Esophagus mucosa (tissue), 1 donor: ENCODE measurements around the gene ZNF692. TPM values are rescaled to one million over a fixed set of nuclear protein-coding genes. Genes with fewer than 3 reads are reported as not detected.
A peak's percentile ranks its signal among the peaks of the same experiment; 100 is the strongest.
"Not testable (repeated sequence)": the region's sequence is repeated elsewhere in the genome, so short reads cannot be mapped to it uniquely, and the experiment has no call there.

ENCODE experiments used
- ATAC-seq: fragments of 200-7000 bp; cut with Tn5 transposase; one replicate; pipeline ENCODE4 v1.9.1; 2020
- total RNA-seq: library from RNA; stranded (reverse); gene quantifications from one replicate; pipeline ENCODE4 v1.2.4, GENCODE V29; 2023
- donor health status: DM: yes; HTN: yes; CAD: no.

Gene ZNF692
- 16.6 TPM for total RNA-seq

- ATAC-seq: peak; percentile 96
These were observed at the start of gene ZNF692 for GRCh38 chr1:248858891-248859889. TSS of gene ZNF692 (minus strand) at chr1:248859085. CDS start at chr1:248858309, 776 bp downstream.

- ATAC-seq: no peak
These were observed 48.1 kb upstream of the ZNF692 start for GRCh38 chr1:248906753-248907661.

- peak; percentile 94 for ATAC-seq
These were observed 47.3 kb upstream of the ZNF692 start, which contains the start of gene PGBD2 for GRCh38 chr1:248906009-248906752. TSS of gene PGBD2 (plus strand) at chr1:248906235. CDS start at chr1:248913863, 7,628 bp downstream.

- no peak for ATAC-seq
These were observed 46.8 kb upstream of the ZNF692 start for GRCh38 chr1:248905662-248906008.

- ATAC-seq: no peak
These were observed 45.7 kb upstream of the ZNF692 start for GRCh38 chr1:248904437-248905216.

GRCh38 chr1:248901578-248901977 lies 42.7 kb upstream of the ZNF692 start:
- ATAC-seq: no peak

GRCh38 chr1:248900637-248901036 lies 41.8 kb upstream of the ZNF692 start:
- ATAC-seq: no peak

GRCh38 chr1:248897412-248898337 lies 38.8 kb upstream of the ZNF692 start:
- peak; percentile 22 for ATAC-seq

- no peak for ATAC-seq
These were observed 36.0 kb upstream of the ZNF692 start for GRCh38 chr1:248894837-248895236.

- ATAC-seq: no peak
These were observed 33.7 kb upstream of the ZNF692 start for GRCh38 chr1:248892590-248892989.

GRCh38 chr1:248891758-248892157 lies 32.9 kb upstream of the ZNF692 start:
- ATAC-seq: no peak

- ATAC-seq: no peak
These were observed 31.9 kb upstream of the ZNF692 start for GRCh38 chr1:248890549-248891498.

GRCh38 chr1:248889914-248890243 lies 31.0 kb upstream of the ZNF692 start:
- ATAC-seq: not testable (repeated sequence)

- ATAC-seq: no peak
These were observed 27.5 kb upstream of the ZNF692 start for GRCh38 chr1:248886237-248886895.

GRCh38 chr1:248885646-248886045 lies 26.8 kb upstream of the ZNF692 start:
- no peak for ATAC-seq

- no peak for ATAC-seq
These were observed 25.9 kb upstream of the ZNF692 start for GRCh38 chr1:248884632-248885295.

GRCh38 chr1:248882427-248882826 lies 23.5 kb upstream of the ZNF692 start:
- ATAC-seq: not testable (repeated sequence)

- ATAC-seq: no peak
These were observed 22.4 kb upstream of the ZNF692 start for GRCh38 chr1:248881261-248881660.
